Superior temporal gyrus (tissue), 1 donor: Measurements from ENCODE around the gene TFCP2L1.
"Not testable (repeated sequence)": the region's sequence is repeated elsewhere in the genome, so short reads cannot be mapped to it uniquely, and the experiment has no call there.

Experiments
- DNase-seq: peaks from one replicate; pipeline ENCODE4 v3.0.0-alpha.2; 2016; ENCODE audit errors: extremely low spot score

Gene TFCP2L1

GRCh38 chr2:121242175-121242875 is 42.7 kb downstream of the TFCP2L1 start:
- no peak for DNase-seq

- DNase-seq, result no peak
Measured at GRCh38 chr2:121241466-121241865, 43.5 kb downstream of the TFCP2L1 start.

- DNase-seq, result no peak
Measured at GRCh38 chr2:121240436-121240835, 44.6 kb downstream of the TFCP2L1 start.

DNA sequence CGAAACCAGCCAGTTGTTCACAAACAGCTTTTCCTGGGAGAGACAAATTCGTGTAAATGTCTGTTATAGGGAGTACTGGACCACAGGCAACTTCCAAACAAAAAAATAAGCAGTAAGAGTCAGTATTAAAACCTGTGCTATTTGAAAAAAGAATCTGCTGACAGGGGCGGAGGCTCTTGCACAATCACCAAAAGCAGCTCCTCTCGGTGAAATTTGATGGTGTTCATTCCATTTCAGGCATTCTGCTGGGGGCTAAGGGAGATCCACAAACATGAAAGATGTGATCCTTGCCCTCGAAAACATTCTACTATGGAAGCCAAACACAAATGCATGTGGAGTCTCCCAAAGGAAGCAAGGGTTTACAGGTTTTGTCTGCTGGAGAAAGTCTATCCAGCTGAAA is 45.0 kb downstream of the TFCP2L1 start:
- DNase-seq, result no peak

- no peak for DNase-seq
Measured at GRCh38 chr2:121239471-121239870, 45.5 kb downstream of the TFCP2L1 start.

DNA sequence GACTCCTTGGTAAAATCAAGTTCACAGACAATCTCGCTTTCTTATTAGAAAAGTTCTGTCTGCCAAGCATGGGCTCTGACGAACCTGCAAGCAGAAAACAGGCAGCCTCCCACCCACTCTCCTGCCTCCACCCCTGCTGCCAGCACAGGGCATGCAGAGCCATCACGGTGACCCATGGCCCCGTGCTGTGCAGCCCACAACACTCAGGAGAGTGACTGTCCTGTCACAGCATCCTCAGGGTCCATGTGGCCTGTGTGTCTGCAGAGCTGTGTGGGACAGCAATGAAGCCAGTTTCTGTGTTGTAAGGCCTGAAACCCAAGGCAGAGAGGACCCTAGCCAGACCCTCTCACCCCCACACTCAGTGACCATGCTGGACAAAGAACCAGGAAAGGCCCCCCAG is 46.2 kb downstream of the TFCP2L1 start:
- DNase-seq, result no peak

DNA sequence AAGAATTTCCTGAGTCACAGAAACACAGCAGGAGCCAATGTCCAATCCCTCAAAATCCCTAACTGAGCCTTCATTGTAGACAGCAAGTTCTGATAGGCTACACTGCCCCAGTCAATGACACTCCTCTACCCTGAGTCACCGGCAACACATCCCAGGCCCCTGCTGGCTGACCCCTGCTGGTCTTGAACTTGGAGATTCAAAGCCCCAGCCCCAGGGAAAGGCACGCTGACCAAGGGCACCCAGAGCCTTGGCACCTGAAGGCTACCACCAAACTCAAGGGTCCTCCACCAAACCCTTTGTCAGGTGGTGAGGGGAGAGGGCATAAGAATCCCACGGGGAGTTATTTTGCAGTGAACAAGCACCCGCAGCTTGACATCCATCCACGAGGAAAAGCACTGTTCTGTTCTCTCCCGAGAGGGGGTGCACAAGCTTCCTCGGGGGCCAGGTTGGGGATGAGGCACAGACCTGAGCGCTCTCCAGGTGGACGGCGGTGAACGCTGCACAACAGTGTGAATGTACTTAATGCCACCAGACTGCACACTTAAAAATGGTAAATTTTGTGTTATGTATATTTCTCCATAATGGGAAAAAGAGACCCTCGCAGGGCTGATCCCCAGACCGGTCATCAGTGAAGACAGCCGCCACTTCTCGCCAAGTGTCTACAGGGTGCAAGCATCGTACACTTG is 46.9 kb downstream of the TFCP2L1 start:
- DNase-seq, result no peak

GRCh38 chr2:121237336-121237979 is 47.5 kb downstream of the TFCP2L1 start:
- no peak for DNase-seq

DNA sequence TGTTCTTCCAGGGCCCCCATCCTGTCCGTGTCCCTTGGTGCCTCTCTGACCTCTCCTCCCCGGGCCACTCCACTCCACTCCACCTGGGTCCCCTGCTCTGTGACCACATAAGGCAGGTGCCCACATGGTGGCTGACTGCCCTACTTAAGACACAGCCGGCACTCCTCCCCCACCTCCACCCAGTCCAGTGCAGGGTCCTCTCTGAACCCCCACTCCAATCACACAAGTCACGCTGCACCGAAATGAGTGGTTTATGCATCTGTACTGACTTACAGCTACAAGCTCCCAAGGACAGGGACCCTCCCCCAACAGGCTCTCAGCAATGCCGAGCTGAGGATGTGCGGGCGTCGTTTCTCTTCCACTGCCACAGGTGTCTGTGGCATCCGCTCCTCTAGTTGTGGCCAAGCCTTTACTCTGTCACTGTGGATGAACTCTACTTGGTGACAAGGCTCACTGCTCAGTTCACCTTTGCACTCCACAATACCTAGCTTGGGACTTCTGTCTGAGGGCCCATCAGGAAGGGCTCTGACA is 48.3 kb downstream of the TFCP2L1 start:
- DNase-seq, result no peak

GRCh38 chr2:121236101-121236640 is 48.8 kb downstream of the TFCP2L1 start:
- DNase-seq, result no peak

- no peak for DNase-seq
Measured at GRCh38 chr2:121235542-121235941, 49.5 kb downstream of the TFCP2L1 start.

DNA sequence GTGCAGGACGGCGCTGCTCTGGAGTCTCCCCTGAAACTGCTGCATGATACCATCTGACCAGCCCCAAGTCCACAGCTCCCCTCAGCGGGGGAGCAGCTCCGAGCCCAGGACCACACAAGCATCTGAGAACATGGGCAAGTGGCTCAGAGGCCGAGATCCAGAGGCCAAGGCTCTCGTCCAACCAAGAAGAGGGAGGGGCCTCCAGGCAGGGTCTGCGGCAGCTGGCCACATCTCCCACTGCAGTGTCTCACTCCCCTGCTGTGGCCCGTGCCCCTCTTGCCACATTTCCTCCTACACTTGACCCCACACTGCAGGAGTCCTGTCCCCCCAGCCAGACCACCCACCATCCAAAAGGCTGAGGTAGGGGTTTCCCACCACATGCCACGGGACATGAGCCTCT is 50.2 kb downstream of the TFCP2L1 start:
- no peak for DNase-seq

- DNase-seq, result no peak
Measured at GRCh38 chr2:121234144-121234543, 50.9 kb downstream of the TFCP2L1 start.

DNA sequence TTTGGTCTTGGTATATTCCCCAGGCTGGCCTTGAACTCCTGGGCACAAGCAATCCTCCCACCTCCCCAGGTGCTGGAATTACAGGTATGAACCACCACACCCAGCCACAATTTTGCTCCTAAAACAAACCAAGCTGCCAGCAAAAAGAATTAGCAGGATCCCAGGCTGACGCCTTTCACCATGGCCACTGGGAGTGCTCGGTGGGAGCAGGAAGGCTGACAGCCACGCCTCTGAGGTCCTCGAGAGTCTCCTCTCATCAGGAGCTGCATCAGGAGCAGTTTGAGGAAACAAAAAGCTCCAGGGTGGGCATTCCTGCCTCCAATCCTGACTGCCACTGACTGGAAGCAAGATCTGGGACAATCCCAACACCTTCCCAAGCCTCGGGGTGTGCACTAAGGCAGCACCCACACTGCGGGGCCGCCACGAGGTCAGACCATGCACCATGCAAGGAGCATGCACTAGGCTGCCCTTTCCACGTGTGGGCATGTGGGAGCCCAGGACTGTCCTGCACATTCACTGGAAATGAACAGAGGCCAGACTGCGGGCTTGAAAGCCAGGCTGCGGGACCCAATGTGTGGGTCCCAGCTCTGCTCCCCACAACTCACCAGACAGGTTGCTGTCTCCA is 51.4 kb downstream of the TFCP2L1 start:
- no peak for DNase-seq

- no peak for DNase-seq
Measured at GRCh38 chr2:121232626-121233265, 52.3 kb downstream of the TFCP2L1 start.

GRCh38 chr2:121231385-121232000 is 53.5 kb downstream of the TFCP2L1 start:
- DNase-seq, result no peak

- DNase-seq, result no peak
Measured at GRCh38 chr2:121228521-121228920, 56.5 kb downstream of the TFCP2L1 start.

DNA sequence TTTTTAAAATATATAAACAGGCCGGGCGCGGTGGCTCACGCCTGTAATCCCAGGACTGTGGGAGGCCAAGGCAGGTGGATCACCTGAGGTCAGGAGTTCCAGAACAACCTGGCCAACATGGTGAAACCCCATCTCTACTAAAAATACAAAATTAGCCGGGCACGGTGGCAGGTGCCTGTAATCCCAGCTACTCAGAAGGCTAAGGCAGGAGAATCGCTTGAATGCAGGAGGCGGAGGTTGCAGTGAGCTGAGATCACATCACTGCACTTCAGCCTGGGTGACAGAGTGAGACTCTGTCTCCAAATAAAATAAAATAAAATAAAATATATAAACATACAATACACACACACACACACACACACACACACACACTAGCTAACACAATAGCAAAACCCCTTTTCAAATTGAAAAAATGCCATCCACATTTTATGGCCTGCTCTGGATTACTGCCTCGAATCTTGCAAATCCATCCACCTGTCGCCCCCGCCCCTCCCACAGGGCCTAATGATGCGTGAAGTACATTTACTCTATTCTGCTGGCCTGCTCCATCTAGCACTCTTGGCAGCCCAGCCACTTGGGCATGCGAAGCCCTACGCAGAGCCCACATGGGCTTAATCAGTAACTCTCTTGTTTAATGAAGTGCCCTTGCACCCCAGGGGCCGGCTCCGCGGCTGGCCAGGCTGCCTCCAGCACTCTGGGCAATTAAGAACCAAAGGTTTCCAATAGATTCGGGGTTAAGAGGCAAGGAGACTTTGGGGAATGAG is 57.4 kb downstream of the TFCP2L1 start:
- DNase-seq, result not testable (repeated sequence)

DNA sequence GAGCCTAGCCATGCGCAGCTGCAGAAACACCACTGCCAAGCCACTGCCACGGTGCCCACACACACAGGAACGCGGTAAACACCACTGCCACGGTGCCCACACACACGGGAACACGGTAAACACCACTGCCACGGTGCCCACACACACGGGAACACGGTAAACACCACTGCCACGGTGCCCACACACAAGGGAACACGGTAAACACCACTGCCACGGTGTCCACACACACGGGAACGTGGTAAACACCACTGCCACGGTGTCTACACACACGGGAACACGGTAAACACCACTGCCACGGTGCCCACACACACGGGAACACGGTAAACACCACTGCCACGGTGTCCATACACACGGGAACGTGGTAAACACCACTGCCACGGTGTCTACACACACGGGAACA is 59.3 kb downstream of the TFCP2L1 start:
- DNase-seq, result not testable (repeated sequence)

- no peak for DNase-seq
Measured at GRCh38 chr2:121220995-121221394, 64.0 kb downstream of the TFCP2L1 start.
